HepG2 (cell line): Measurements from ENCODE around the gene CACNA1D. TPM values are rescaled to one million over a fixed set of nuclear protein-coding genes. Genes with fewer than 3 reads are reported as not detected.

Experiments
- ATAC-seq: fragments of 200-7000 bp; cut with Tn5 transposase; 3 replicates; pipeline ENCODE4 v1.9.1; 2020; ENCODE audit warnings: mild to moderate bottlenecking, moderate library complexity
- BruUV-seq: library from RNA; stranded (reverse); fragments of 400-500 nt; replicated peaks from 2 replicates; lab custom pipeline; 2021; lab: Mats Ljungman, UMichigan
- CTCF ChIA-PET: fragments of 300-600 bp; formaldehyde crosslinking; extraction: SDS; loops from one replicate; lab custom pipeline; 2021; ENCODE audit warnings: low total read pairs, inconsistent platforms, low intra/inter-chr PET ratio; lab: Yijun Ruan, JAX
- POLR2A ChIA-PET: fragments of 350-600 bp; sonication (Branson Sonifier 250); formaldehyde crosslinking; loops from one replicate; lab custom pipeline; 2020; ENCODE audit warnings: antibody characterized with exemption, inconsistent platforms; lab: Yijun Ruan, JAX
- DNase-seq: peaks from one replicate; pipeline ENCODE4 v3.0.0-alpha.2; 2015; ENCODE audit warnings: low spot score
- FAIRE-seq: peaks from 3 replicates; lab custom pipeline; 2011; peaks lifted over from hg19 to GRCh38; lab: Jason Lieb, UNC
- H2AFZ ChIP-seq: one replicate; pipeline ENCODE4 v1.6.1; 2011; ENCODE audit warnings: low read length, inconsistent platforms
- H3K27ac ChIP-seq: fragments of 300-600 bp; 3 replicates; pipeline ENCODE4 v1.8.0; 2011; ENCODE audit warnings: mixed run types, mild to moderate bottlenecking, mixed read lengths, low read length, inconsistent platforms; ENCODE audit not compliant: insufficient read depth; ENCODE audit errors: extremely low read length
- H3K27me3 ChIP-seq, 2 experiments: fragments of 200-600 bp in 1 of 2; 2 replicates in 1 of 2; 3 replicates in 1 of 2; pipeline versions ENCODE4 v1.6.0 to v1.8.0; 2011; ENCODE audit warnings: low read length in 2 of 2, mild to moderate bottlenecking in 2 of 2, moderate library complexity in 2 of 2, inconsistent platforms in 1 of 2; ENCODE audit not compliant: insufficient read depth in 2 of 2, control insufficient read depth in 1 of 2
- H3K36me3 ChIP-seq, 2 experiments: fragments of 200-600 bp in 1 of 2; replicated peaks in 1 of 2; 2 replicates in 1 of 2; 3 replicates in 1 of 2; pipeline versions ENCODE4 v1.5.1 to v1.8.0; 2011; ENCODE audit warnings: low read length in 2 of 2, inconsistent platforms in 1 of 2; ENCODE audit not compliant: insufficient read depth in 2 of 2, control insufficient read depth in 1 of 2
- H3K4me1 ChIP-seq: 2 replicates; pipeline ENCODE4 v1.5.1; 2012; ENCODE audit warnings: low read length, inconsistent platforms; ENCODE audit not compliant: insufficient read depth
- H3K4me2 ChIP-seq: 2 replicates; pipeline ENCODE4 v1.6.0; 2011; ENCODE audit warnings: low read depth, low read length, inconsistent platforms
- H3K4me3 ChIP-seq, 3 experiments: fragments of 200-600 bp in 1 of 3; sonication (generic), shearing (Covaris generic) in 1 of 3; replicated peaks in 1 of 3; 2 replicates each; pipeline ENCODE4 v1.5.1; 2011 to 2016; ENCODE audit warnings: low read length in 3 of 3, inconsistent platforms in 2 of 3, low read depth in 2 of 3, mild to moderate bottlenecking in 2 of 3, control low read depth in 1 of 3, mixed read lengths in 1 of 3; ENCODE audit not compliant: insufficient read depth in 1 of 3
- H3K79me2 ChIP-seq: one replicate; pipeline ENCODE4 v1.6.1; 2011; ENCODE audit warnings: low read length, inconsistent platforms; ENCODE audit not compliant: insufficient read depth
- H3K9ac ChIP-seq: 2 replicates; pipeline ENCODE4 v1.6.0; 2011; ENCODE audit warnings: mild to moderate bottlenecking, low read depth, low read length, inconsistent platforms; ENCODE audit not compliant: insufficient read depth
- H3K9me3 ChIP-seq: 2 replicates; pipeline ENCODE4 v1.5.1; 2012; ENCODE audit warnings: mild to moderate bottlenecking, low read length
- H4K20me1 ChIP-seq: 2 replicates; pipeline ENCODE4 v1.6.0; 2011; ENCODE audit warnings: inconsistent platforms, mild to moderate bottlenecking, low read length, moderate library complexity; ENCODE audit not compliant: insufficient read depth
- GATAD2A ChIP-seq: IDR thresholded peaks from 2 replicates; pipeline ENCODE4 v1.6.1; 2016
- PAF1 ChIP-seq: IDR thresholded peaks from 2 replicates; pipeline ENCODE4 v1.6.1; 2016; ENCODE audit warnings: missing genetic modification reagents, missing compliant biosample characterization
- SMARCC2 ChIP-seq: fragments of 450-650 bp; IDR thresholded peaks from 2 replicates; pipeline ENCODE4 v1.6.1; 2017; ENCODE audit warnings: antibody characterized with exemption, mild to moderate bottlenecking
- ZNF567 ChIP-seq: sonication (generic); formaldehyde crosslinking; IDR thresholded peaks from 2 replicates; pipeline ENCODE4 v1.8.1; 2023; ENCODE audit warnings: mild to moderate bottlenecking, missing genetic modification reagents, borderline replicate concordance
- ZNF660 ChIP-seq: sonication (generic); formaldehyde crosslinking; IDR thresholded peaks from 2 replicates; pipeline ENCODE4 v1.5.1; 2020; ENCODE audit warnings: mild to moderate bottlenecking, low read depth, missing genetic modification reagents, borderline replicate concordance
- WGBS: methylation state at CpG from one replicate; pipeline ENCODE4 v1.1.6; 2017; ENCODE audit warnings: low lambda C conversion rate; 5-methylcytosine and 5-hydroxymethylcytosine counted together
- in situ Hi-C: cut with HindIII; loops from 2 replicates; pipeline ENCODE4 v1.10.0; 2017; ENCODE audit warnings: low pct_unique_long_range_greater_than_20kb; ENCODE audit not compliant: extremely low pct_ligation_motif_present
- intact Hi-C: fragments of 100-400 bp; cut with micrococcal nuclease; formaldehyde crosslinking; loops from one replicate; pipeline ENCODE4 v1.10.0; 2022; ENCODE audit not compliant: unreplicated experiment
- polyA plus RNA-seq, 8 experiments: library from polyadenylated mRNA; depleted of rRNA in 3 of 8; stranded (reverse) in 7 of 8; unstranded in 1 of 8; fragments of >200 nt; fragmentation: Illumina TruSeq in 4 of 8; extraction: Trizol in 4 of 8; gene quantifications; 2 replicates each; pipeline versions ENCODE4 v1.2.1 to v1.2.3, GENCODE V29; 2011 to 2016; ENCODE audit warnings: low read depth in 4 of 8, missing spikeins in 1 of 8, mixed read lengths in 1 of 8; ENCODE audit not compliant: insufficient read depth in 1 of 8
- total RNA-seq, 5 experiments: library from RNA; depleted of rRNA; stranded (reverse); fragments of >200 nt; fragmentation: Illumina TruSeq; extraction: Trizol; gene quantifications; 2 replicates each; pipeline ENCODE4 v1.2.3, GENCODE V29; 2016; ENCODE audit warnings: low read depth in 1 of 5
- TF ChIP-seq, protein P1 (sequence below): IDR thresholded peaks from 2 replicates; pipeline ENCODE4 v1.6.1; 2016
- TF ChIP-seq, protein P2 (sequence below): sonication (generic); formaldehyde crosslinking; IDR thresholded peaks from 2 replicates; pipeline ENCODE4 v1.4.0; 2020; ENCODE audit warnings: mild to moderate bottlenecking, missing genetic modification reagents

CACNA1D gene
- total and polyA plus RNA-seq, 2 of the 13 experiments (the other 11 are each of a cell fraction or from before 2014, with no cell fraction given), result 0.26 to 0.38 TPM

DNA sequence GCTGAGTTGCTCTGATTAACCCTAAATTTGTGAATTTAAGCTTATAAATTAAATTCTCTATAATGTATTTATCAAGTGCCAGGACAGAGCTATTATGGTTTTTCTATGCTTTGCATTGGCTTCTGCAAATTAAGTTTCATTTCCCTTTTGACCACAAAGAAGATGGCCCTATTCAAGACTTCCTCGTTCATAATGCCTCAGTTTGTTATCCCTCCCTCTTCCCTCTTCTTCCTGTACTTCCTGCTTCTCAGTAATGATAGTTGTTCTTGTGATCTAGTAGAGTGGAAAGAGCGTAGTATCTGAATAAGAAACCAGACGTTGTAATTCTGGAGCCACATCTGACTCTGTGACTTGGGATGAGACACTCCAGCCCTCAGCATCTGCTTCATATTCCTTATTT, 118.7 kb downstream of the CACNA1D start:
- DNase-seq, result no peak
- no peak overlapping the region for H3K27ac ChIP-seq
- no peaks in the 10 kb centered on the region for H3K79me2 ChIP-seq
- H4K20me1 ChIP-seq, result no peaks in the 10 kb centered on the region
- H3K27me3 ChIP-seq, result no peaks in the 10 kb centered on the region
- H3K36me3 ChIP-seq, result no peaks in the 10 kb centered on the region
- H3K9ac ChIP-seq, result no peak overlapping the region
- BruUV-seq, result no TSS peak
- no peak overlapping the region for H3K4me3 ChIP-seq
- in situ Hi-C loops, result no loop called here
- ATAC-seq, result no peak
- no peak overlapping the region for H2AFZ ChIP-seq
- ChIA-PET CTCF (no interaction called here), POLR2A (no interaction called here)
- H3K4me1 ChIP-seq, result no peaks in the 10 kb centered on the region
- no peak overlapping the region for H3K4me2 ChIP-seq
- intact Hi-C loops, result no loop called here
- H3K9me3 ChIP-seq, result 0 out of 2 replicates have a peak, but pooled peaks cover 3% of the 10 kb centered on the region
- WGBS, result 50% methylated on average over 3 of the region's 3 CpGs
- TF ChIP-seq ZNF567 (CRISPR knock-in tag) (no peak), PAF1 (no peak), GATAD2A (no peak), ZNF660 (CRISPR knock-in tag) (no peak), SMARCC2 (no peak)
- TF ChIP-seq, protein P1, sequence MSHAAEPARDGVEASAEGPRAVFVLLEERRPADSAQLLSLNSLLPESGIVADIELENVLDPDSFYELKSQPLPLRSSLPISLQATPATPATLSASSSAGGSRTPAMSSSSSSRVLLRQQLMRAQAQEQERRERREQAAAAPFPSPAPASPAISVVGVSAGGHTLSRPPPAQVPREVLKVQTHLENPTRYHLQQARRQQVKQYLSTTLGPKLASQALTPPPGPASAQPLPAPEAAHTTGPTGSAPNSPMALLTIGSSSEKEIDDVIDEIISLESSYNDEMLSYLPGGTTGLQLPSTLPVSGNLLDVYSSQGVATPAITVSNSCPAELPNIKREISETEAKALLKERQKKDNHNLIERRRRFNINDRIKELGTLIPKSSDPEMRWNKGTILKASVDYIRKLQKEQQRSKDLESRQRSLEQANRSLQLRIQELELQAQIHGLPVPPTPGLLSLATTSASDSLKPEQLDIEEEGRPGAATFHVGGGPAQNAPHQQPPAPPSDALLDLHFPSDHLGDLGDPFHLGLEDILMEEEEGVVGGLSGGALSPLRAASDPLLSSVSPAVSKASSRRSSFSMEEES, result no peak
- TF ChIP-seq, protein P2, sequence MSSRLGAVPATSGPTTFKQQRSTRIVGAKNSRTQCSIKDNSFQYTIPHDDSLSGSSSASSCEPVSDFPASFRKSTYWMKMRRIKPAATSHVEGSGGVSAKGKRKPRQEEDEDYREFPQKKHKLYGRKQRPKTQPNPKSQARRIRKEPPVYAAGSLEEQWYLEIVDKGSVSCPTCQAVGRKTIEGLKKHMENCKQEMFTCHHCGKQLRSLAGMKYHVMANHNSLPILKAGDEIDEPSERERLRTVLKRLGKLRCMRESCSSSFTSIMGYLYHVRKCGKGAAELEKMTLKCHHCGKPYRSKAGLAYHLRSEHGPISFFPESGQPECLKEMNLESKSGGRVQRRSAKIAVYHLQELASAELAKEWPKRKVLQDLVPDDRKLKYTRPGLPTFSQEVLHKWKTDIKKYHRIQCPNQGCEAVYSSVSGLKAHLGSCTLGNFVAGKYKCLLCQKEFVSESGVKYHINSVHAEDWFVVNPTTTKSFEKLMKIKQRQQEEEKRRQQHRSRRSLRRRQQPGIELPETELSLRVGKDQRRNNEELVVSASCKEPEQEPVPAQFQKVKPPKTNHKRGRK (CRISPR knock-in tag), result no peak
- no peak for FAIRE-seq
